Endothelial cell of umbilical vein (primary cell): Measurements from ENCODE around the gene RARRES1. TPM values are rescaled to one million over a fixed set of nuclear protein-coding genes. Genes with fewer than 3 reads are reported as not detected.

Experiments used
- BruUV-seq: library from RNA; stranded (reverse); fragments of 400-500 nt; replicated peaks from 2 replicates; lab custom pipeline; 2021; lab: Mats Ljungman, UMichigan
- CTCF ChIA-PET: fragments of 300-600, 350-600 bp; sonication (Branson Sonifier 250); formaldehyde crosslinking; loops from one replicate; lab custom pipeline; 2021; ENCODE audit warnings: antibody characterized with exemption, inconsistent platforms; lab: Charles Lee
- POLR2A ChIA-PET: fragments of 300-600, 350-600 bp; sonication (Branson Sonifier 250); formaldehyde crosslinking; loops from one replicate; lab custom pipeline; 2021; ENCODE audit warnings: antibody characterized with exemption, inconsistent platforms; lab: Charles Lee
- DNase-seq: peaks from one replicate; pipeline ENCODE4 v3.0.0-alpha.2; 2011; ENCODE audit warnings: low read depth, low spot score
- FAIRE-seq: peaks from 2 replicates; lab custom pipeline; 2011; peaks lifted over from hg19 to GRCh38; lab: Jason Lieb, UNC
- H2AFZ ChIP-seq: 2 replicates; pipeline ENCODE4 v1.6.0; 2012; ENCODE audit warnings: low read depth, low read length, control low read depth, inconsistent platforms
- H3K27ac ChIP-seq: 2 replicates; pipeline ENCODE4 v1.5.1; 2011; ENCODE audit warnings: low read depth, mild to moderate bottlenecking, control low read depth, low read length, moderate library complexity; ENCODE audit not compliant: insufficient read depth
- H3K27me3 ChIP-seq, 2 experiments: 2 replicates each; pipeline versions ENCODE4 v1.6.0 to v1.6.1; 2011; ENCODE audit warnings: low read length in 2 of 2, mixed read lengths in 1 of 2; ENCODE audit not compliant: control insufficient read depth in 2 of 2, insufficient read depth in 2 of 2
- H3K36me3 ChIP-seq, 2 experiments: 2 replicates in 1 of 2; 3 replicates in 1 of 2; pipeline ENCODE4 v1.5.1; 2011; ENCODE audit warnings: low read length in 2 of 2, mild to moderate bottlenecking in 1 of 2, moderate library complexity in 1 of 2; ENCODE audit not compliant: control insufficient read depth in 2 of 2, insufficient read depth in 2 of 2; ENCODE audit errors: extremely low read depth in 1 of 2
- H3K4me1 ChIP-seq: 3 replicates; pipeline ENCODE4 v1.5.1; 2011; ENCODE audit warnings: mild to moderate bottlenecking, low read length; ENCODE audit not compliant: control insufficient read depth, insufficient read depth; ENCODE audit errors: extremely low read depth
- H3K4me2 ChIP-seq: 2 replicates; pipeline ENCODE4 v1.6.1; 2011; ENCODE audit warnings: low read length, control low read depth, mixed read lengths; ENCODE audit not compliant: insufficient read depth
- H3K4me3 ChIP-seq, 3 experiments: fragments of 200-600 bp in 1 of 3; sonication (generic), shearing (Covaris generic) in 1 of 3; replicated peaks in 1 of 3; 2 replicates each; pipeline ENCODE4 v1.5.1; 2011 to 2016; ENCODE audit warnings: control low read depth in 3 of 3, low read length in 3 of 3, mild to moderate bottlenecking in 2 of 3, inconsistent platforms in 1 of 3, low read depth in 1 of 3, moderate library complexity in 1 of 3; ENCODE audit not compliant: insufficient read depth in 1 of 3
- H3K79me2 ChIP-seq: 2 replicates; pipeline ENCODE4 v1.6.0; 2012; ENCODE audit warnings: low read length, inconsistent platforms; ENCODE audit not compliant: control insufficient read depth, insufficient read depth
- H3K9ac ChIP-seq: replicated peaks from 2 replicates; pipeline ENCODE3; 2011; ENCODE audit warnings: low read length, control low read depth; ENCODE audit not compliant: insufficient read depth; ENCODE audit errors: extremely low read depth
- H3K9me1 ChIP-seq: replicated peaks from 3 replicates; pipeline ENCODE4 v1.6.0; 2011; ENCODE audit warnings: mild to moderate bottlenecking, low read length; ENCODE audit not compliant: control insufficient read depth, insufficient read depth; ENCODE audit errors: extremely low read depth
- H3K9me3 ChIP-seq: replicated peaks from 2 replicates; pipeline ENCODE4 v1.5.1; 2012; ENCODE audit warnings: low read length, inconsistent platforms; ENCODE audit not compliant: control insufficient read depth, insufficient read depth
- H4K20me1 ChIP-seq: replicated peaks from 2 replicates; pipeline ENCODE3; 2011; ENCODE audit warnings: mild to moderate bottlenecking, low read length; ENCODE audit not compliant: control insufficient read depth, insufficient read depth; ENCODE audit errors: extremely low read depth
- EZH2 ChIP-seq: IDR thresholded peaks from 2 replicates; pipeline ENCODE4 v1.6.1; 2012; ENCODE audit warnings: borderline replicate concordance, low read depth, mild to moderate bottlenecking, moderate library complexity, low read length, inconsistent platforms; ENCODE audit not compliant: severe bottlenecking
- FOS ChIP-seq: IDR thresholded peaks from 2 replicates; pipeline ENCODE4 v1.6.1; 2011; ENCODE audit warnings: mild to moderate bottlenecking, low read length, moderate library complexity, borderline replicate concordance; ENCODE audit not compliant: insufficient read depth
- GATA2 ChIP-seq: IDR thresholded peaks from 2 replicates; pipeline ENCODE4 v1.7.0; 2011; ENCODE audit warnings: low read depth, mild to moderate bottlenecking, moderate library complexity, mixed read lengths, low read length; ENCODE audit not compliant: insufficient read length, insufficient read depth
- JUN ChIP-seq: IDR thresholded peaks from 2 replicates; pipeline ENCODE4 v1.6.1; 2011; ENCODE audit warnings: borderline replicate concordance, low read depth; ENCODE audit not compliant: insufficient read length, insufficient read depth
- MAX ChIP-seq: IDR thresholded peaks from 2 replicates; pipeline ENCODE4 v1.6.1; 2011; ENCODE audit not compliant: insufficient read depth, insufficient read length
- MYC ChIP-seq: IDR thresholded peaks from one replicate; pipeline ENCODE4 v1.6.1; 2011; ENCODE audit warnings: mild to moderate bottlenecking, low read depth, low read length
- POLR2A ChIP-seq: IDR thresholded peaks from 2 replicates; pipeline ENCODE4 v1.6.1; 2012; ENCODE audit warnings: low read depth, mild to moderate bottlenecking, control low read depth, low read length
- POLR2AphosphoS5 ChIP-seq: IDR thresholded peaks from 2 replicates; pipeline ENCODE4 v1.6.1; 2012; ENCODE audit warnings: low read depth, mild to moderate bottlenecking, control low read depth, low read length, moderate library complexity; ENCODE audit not compliant: insufficient read depth
- dilution Hi-C: fragments of 300-500 bp; cut with MboI; formaldehyde crosslinking; loops from one replicate; pipeline ENCODE4 v1.15.0; 2019; ENCODE audit warnings: low sequenced_read_pairs; ENCODE audit not compliant: extremely low pct_ligation_motif_present
- intact Hi-C: fragments of 100-400 bp; cut with micrococcal nuclease; formaldehyde crosslinking; loops from one replicate; pipeline ENCODE4 v1.10.0; 2022
- polyA plus RNA-seq, 4 experiments: library from polyadenylated mRNA; depleted of rRNA in 3 of 4; stranded (reverse) in 3 of 4; unstranded in 1 of 4; fragments of >200 nt; gene quantifications; 2 replicates each; pipeline versions ENCODE4 v1.2.1 to v1.2.3, GENCODE V29; 2011 to 2012; ENCODE audit warnings: missing spikeins in 1 of 4
- total RNA-seq: library from RNA; stranded (reverse); gene quantifications from 2 replicates; pipeline ENCODE4 v1.2.3, GENCODE V29; 2021
- TF ChIP-seq, protein P1 (sequence below), 2 donors: IDR thresholded peaks; 1 replicate in 1 of 2; 2 replicates in 1 of 2; pipeline ENCODE4 v1.5.1; 2011; ENCODE audit warnings: low read length in 2 of 2, mild to moderate bottlenecking in 2 of 2, moderate library complexity in 2 of 2, control low read depth in 1 of 2, inconsistent platforms in 1 of 2, low read depth in 1 of 2; ENCODE audit not compliant: insufficient read depth in 1 of 2; ENCODE audit errors: extremely low read depth in 1 of 2

The RARRES1 gene
- total and polyA plus RNA-seq, 2 donors (not counting 3 experiments of a cell fraction or from before 2014, with no cell fraction given) = 0.98 to 1.5 TPM

DNA sequence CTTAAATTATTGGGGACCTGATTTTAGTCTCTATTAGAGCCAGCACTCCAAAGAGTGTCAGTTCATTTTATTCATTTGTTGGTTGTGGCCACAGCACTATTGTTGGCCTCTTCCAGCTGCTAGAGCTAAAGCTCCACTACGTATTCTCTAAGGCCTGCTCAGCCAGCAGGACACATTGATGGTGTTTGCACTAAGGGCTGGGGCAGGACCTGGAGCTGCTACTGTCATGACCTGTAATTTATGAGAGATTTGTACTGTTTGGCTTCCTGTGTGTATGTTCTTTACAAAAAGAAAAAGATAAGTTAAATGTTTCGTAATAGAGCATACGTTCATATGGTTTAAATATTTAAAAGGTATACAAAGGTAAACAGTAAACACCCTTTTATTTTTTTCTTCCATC lies 79.8 kb downstream of the RARRES1 start:
- dilution Hi-C loops (no loop called here), intact Hi-C loops (loop anchor here (10.0 kb wide), 1 partner anchor 1112 kb away; no protein-coding TSS in a partner anchor)
- BruUV-seq = no TSS peak
- Histone ChIP-seq H3K36me3 (peaks cover 4 to 26% of the 10 kb centered on the region in 2 experiments), H3K79me2 (peaks cover 5% of the 10 kb centered on the region), H3K4me1 (peaks cover 23% of the 10 kb centered on the region), H3K9me1 (no peaks in the 10 kb centered on the region), H3K27me3 (no peaks in the 10 kb centered on the region), H2AFZ (no peak overlapping the region), H3K9me3 (no peaks in the 10 kb centered on the region), H4K20me1 (no peaks in the 10 kb centered on the region), H3K9ac (no peak overlapping the region), H3K4me2 (no peak overlapping the region), H3K27ac (no peak overlapping the region), H3K4me3 (no peak overlapping the region)
- CTCF ChIA-PET = interaction anchor here (0.9 to 4.0 kb wide), 5 partner anchors 8 to 139 kb away, joined by 3 to 16 read pairs (median 10); partner anchors contain the start of gene GFM1
- POLR2A ChIA-PET = no interaction called here
- FAIRE-seq = no peak
- DNase-seq = no peak
- TF ChIP-seq JUN (no peak), EZH2 (no peak), POLR2A (no peak), FOS (no peak), MYC (no peak), MAX (no peak), GATA2 (no peak), POLR2AphosphoS5 (no peak)
- TF ChIP-seq, protein P1, sequence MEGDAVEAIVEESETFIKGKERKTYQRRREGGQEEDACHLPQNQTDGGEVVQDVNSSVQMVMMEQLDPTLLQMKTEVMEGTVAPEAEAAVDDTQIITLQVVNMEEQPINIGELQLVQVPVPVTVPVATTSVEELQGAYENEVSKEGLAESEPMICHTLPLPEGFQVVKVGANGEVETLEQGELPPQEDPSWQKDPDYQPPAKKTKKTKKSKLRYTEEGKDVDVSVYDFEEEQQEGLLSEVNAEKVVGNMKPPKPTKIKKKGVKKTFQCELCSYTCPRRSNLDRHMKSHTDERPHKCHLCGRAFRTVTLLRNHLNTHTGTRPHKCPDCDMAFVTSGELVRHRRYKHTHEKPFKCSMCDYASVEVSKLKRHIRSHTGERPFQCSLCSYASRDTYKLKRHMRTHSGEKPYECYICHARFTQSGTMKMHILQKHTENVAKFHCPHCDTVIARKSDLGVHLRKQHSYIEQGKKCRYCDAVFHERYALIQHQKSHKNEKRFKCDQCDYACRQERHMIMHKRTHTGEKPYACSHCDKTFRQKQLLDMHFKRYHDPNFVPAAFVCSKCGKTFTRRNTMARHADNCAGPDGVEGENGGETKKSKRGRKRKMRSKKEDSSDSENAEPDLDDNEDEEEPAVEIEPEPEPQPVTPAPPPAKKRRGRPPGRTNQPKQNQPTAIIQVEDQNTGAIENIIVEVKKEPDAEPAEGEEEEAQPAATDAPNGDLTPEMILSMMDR (IDR thresholded peaks at IDR 0.05; ENCODE audit: extremely low read depth in 1 of 2, insufficient read depth in 1 of 2, low read depth in 1 of 2, low read length in 2 of 2) = no peak
